Measurements from ENCODE around the gene THAP3. TPM values are rescaled to one million over a fixed set of nuclear protein-coding genes. Genes with fewer than 3 reads are reported as not detected.

THAP3 gene
- total RNA-seq, 1 donor from 2014 or later = 29.4 TPM

GRCh38 chr1:6651909-6652308, 27.2 kb downstream of the THAP3 start:
- DNase-seq (ENCODE audit: low read depth) = no peak
- Histone ChIP-seq H3K27me3 (ENCODE audit: control insufficient read depth, insufficient read depth, low read length) (no peaks in the 10 kb centered on the region), H3K36me3 (ENCODE audit: control insufficient read depth, insufficient read depth, low read length) (no peaks in the 10 kb centered on the region), H3K4me3 (ENCODE audit: low read depth, low read length) (no peak overlapping the region)
- TF ChIP-seq CTCF (IDR thresholded peaks at IDR 0.05; ENCODE audit: insufficient read depth, low read length, poor library complexity, severe bottlenecking) = no peak

GRCh38 chr1:6652986-6653385, 28.3 kb downstream of the THAP3 start:
- Histone ChIP-seq H3K27me3 (ENCODE audit: control insufficient read depth, insufficient read depth, low read length) (no peaks in the 10 kb centered on the region), H3K36me3 (ENCODE audit: control insufficient read depth, insufficient read depth, low read length) (no peaks in the 10 kb centered on the region), H3K4me3 (ENCODE audit: low read depth, low read length) (no peak overlapping the region)
- TF ChIP-seq CTCF (IDR thresholded peaks at IDR 0.05; ENCODE audit: insufficient read depth, low read length, poor library complexity, severe bottlenecking) = no peak
- DNase-seq (ENCODE audit: low read depth) = no peak

GRCh38 chr1:6653436-6654290, 29.0 kb downstream of the THAP3 start:
- peak; percentile 63 for DNase-seq (ENCODE audit: low read depth)
- TF ChIP-seq CTCF (IDR thresholded peaks at IDR 0.05; ENCODE audit: insufficient read depth, low read length, poor library complexity, severe bottlenecking) = no peak
- H3K4me3 ChIP-seq (ENCODE audit: low read depth, low read length) = no peak overlapping the region
- H3K27me3 ChIP-seq (ENCODE audit: control insufficient read depth, insufficient read depth, low read length) = no peaks in the 10 kb centered on the region
- H3K36me3 ChIP-seq (ENCODE audit: control insufficient read depth, insufficient read depth, low read length) = no peaks in the 10 kb centered on the region

- TF ChIP-seq CTCF (IDR thresholded peaks at IDR 0.05; ENCODE audit: insufficient read depth, low read length, poor library complexity, severe bottlenecking) = no peak
- Histone ChIP-seq H3K4me3 (ENCODE audit: low read depth, low read length) (no peak overlapping the region), H3K36me3 (ENCODE audit: control insufficient read depth, insufficient read depth, low read length) (no peaks in the 10 kb centered on the region), H3K27me3 (ENCODE audit: control insufficient read depth, insufficient read depth, low read length) (no peaks in the 10 kb centered on the region)
- DNase-seq (ENCODE audit: low read depth) = no peak
These were observed 32.5 kb downstream of the THAP3 start for GRCh38 chr1:6657138-6657537.

GRCh38 chr1:6658359-6659060, 33.8 kb downstream of the THAP3 start:
- H3K27me3 ChIP-seq (ENCODE audit: control insufficient read depth, insufficient read depth, low read length) = no peaks in the 10 kb centered on the region
- no peaks in the 10 kb centered on the region for H3K36me3 ChIP-seq (ENCODE audit: control insufficient read depth, insufficient read depth, low read length)
- no peak for DNase-seq (ENCODE audit: low read depth)
- no peak for TF ChIP-seq CTCF (IDR thresholded peaks at IDR 0.05; ENCODE audit: insufficient read depth, low read length, poor library complexity, severe bottlenecking)
- no peak overlapping the region for H3K4me3 ChIP-seq (ENCODE audit: low read depth, low read length)
